ENCODE data around the gene SHISAL2A. TPM values are rescaled to one million over a fixed set of nuclear protein-coding genes. Genes with fewer than 3 reads are reported as not detected.

Gene SHISAL2A
- total RNA-seq, 1 experiment from 2014 or later = 0.26 TPM

DNA sequence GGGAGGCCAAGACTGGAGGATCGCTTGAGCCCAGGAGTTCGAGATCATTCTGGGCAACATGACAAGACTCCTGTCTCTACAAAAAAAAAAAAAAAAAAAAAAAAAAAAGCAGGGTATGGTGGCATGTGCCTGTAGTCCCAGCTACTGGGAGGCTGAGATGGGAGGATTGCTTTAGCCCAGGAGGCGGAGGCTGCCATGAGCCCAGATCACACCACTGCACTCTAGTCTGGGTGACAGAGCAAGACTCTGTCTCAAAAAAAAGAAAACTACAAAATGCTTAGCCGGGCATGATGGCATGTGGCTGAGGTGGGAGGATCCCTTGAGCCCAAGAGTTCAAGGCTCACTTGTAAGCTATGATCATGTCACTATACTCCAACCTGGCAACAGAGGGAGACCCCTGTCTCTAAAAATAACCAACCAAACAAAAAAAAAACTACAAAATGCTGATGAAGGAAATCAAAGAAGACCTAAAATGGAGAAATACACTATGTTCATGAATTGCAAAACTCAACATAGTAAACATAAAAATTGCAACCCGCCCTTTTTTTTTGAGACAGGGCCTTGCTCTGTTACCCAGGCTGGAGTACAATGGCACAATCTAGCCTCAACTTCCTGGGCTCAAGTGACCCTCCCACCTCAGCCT, 20.4 kb downstream of the SHISAL2A start:
- TF ChIP-seq, protein P1, sequence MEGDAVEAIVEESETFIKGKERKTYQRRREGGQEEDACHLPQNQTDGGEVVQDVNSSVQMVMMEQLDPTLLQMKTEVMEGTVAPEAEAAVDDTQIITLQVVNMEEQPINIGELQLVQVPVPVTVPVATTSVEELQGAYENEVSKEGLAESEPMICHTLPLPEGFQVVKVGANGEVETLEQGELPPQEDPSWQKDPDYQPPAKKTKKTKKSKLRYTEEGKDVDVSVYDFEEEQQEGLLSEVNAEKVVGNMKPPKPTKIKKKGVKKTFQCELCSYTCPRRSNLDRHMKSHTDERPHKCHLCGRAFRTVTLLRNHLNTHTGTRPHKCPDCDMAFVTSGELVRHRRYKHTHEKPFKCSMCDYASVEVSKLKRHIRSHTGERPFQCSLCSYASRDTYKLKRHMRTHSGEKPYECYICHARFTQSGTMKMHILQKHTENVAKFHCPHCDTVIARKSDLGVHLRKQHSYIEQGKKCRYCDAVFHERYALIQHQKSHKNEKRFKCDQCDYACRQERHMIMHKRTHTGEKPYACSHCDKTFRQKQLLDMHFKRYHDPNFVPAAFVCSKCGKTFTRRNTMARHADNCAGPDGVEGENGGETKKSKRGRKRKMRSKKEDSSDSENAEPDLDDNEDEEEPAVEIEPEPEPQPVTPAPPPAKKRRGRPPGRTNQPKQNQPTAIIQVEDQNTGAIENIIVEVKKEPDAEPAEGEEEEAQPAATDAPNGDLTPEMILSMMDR (IDR thresholded peaks at IDR 0.05; ENCODE audit: unreplicated experiment) = no peak
- Mint-ChIP-seq H3K27me3 (ENCODE audit: insufficient read depth, unreplicated experiment) (no peaks in the 10 kb centered on the region), H3K4me3 (ENCODE audit: unreplicated experiment) (no peak overlapping the region), H3K36me3 (ENCODE audit: insufficient read depth, unreplicated experiment) (no peaks in the 10 kb centered on the region), H3K27ac (ENCODE audit: low read depth, unreplicated experiment) (peak overlapping the region; percentile 12), H3K9me3 (ENCODE audit: unreplicated experiment) (no peaks in the 10 kb centered on the region), H3K4me1 (ENCODE audit: insufficient read depth, unreplicated experiment) (peaks cover 12% of the 10 kb centered on the region)
- DNase-seq (ENCODE audit: unreplicated experiment) = no peak
- BruUV-seq (replicated peaks) = no TSS peak
- intact Hi-C loops (cut with micrococcal nuclease) = no loop called here
- ChIA-PET POLR2A (interaction anchor here (1.3 kb wide), 1 partner anchor 102 kb away, joined by 5 read pairs; no protein-coding TSS in a partner anchor), CTCF (interaction anchor here (0.6 to 1.3 kb wide), 2 partner anchors 26 to 84 kb away, joined by 3 read pairs; no protein-coding TSS in a partner anchor)

DNA sequence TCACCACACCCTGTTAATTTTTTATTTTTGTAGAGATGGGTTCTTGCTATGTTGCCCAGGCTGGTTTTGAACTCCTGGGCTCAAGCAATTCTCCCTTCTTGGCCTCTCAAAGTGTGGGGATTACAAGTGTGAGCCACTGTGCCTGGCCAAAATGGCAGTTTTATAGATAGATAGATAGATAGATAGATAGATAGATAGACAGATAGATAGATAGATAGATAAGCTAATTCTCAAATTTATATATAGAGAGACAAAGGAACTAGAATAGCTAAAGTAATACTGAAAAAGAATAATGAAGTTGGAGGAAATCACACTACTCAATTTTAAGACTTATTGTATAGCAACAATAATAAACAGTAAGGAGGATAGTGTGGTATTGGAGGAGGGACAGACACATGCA, 21.1 kb downstream of the SHISAL2A start:
- Mint-ChIP-seq H3K36me3 (ENCODE audit: insufficient read depth, unreplicated experiment) (no peaks in the 10 kb centered on the region), H3K9me3 (ENCODE audit: unreplicated experiment) (no peaks in the 10 kb centered on the region), H3K27me3 (ENCODE audit: insufficient read depth, unreplicated experiment) (no peaks in the 10 kb centered on the region), H3K4me3 (ENCODE audit: unreplicated experiment) (no peak overlapping the region), H3K27ac (ENCODE audit: low read depth, unreplicated experiment) (no peak overlapping the region), H3K4me1 (ENCODE audit: insufficient read depth, unreplicated experiment) (peaks cover 20% of the 10 kb centered on the region)
- ChIA-PET CTCF (interaction anchor here (0.6 kb wide), 1 partner anchor 85 kb away, joined by 3 read pairs; no protein-coding TSS in a partner anchor), POLR2A (interaction anchor here (0.6 kb wide), 1 partner anchor 130 kb away, joined by 4 read pairs; no protein-coding TSS in a partner anchor)
- TF ChIP-seq, protein P1 (IDR thresholded peaks at IDR 0.05; ENCODE audit: unreplicated experiment) = no peak
- no TSS peak for BruUV-seq (replicated peaks)
- DNase-seq (ENCODE audit: unreplicated experiment) = no peak
- intact Hi-C loops (cut with micrococcal nuclease) = no loop called here

DNA sequence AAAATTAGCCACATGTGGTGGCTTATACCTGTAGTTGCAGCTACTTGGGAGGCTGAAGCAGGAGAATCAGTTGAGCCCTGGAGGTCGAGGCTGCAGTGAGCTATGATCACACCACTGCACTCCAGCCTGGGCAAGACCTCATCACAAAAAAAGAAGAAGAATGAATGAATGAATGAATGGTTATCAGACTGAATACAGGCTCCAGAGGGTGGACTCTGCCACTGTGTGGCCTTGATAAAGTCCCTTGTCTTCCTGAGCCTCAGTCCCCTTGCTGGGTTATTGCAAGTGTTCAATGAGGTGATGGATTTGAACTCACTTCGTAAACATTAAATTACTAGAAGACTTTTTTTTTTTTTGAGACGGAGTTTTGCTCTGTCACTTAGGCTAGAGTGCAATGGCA, 24.7 kb downstream of the SHISAL2A start:
- Mint-ChIP-seq H3K4me3 (ENCODE audit: unreplicated experiment) (no peak overlapping the region), H3K36me3 (ENCODE audit: insufficient read depth, unreplicated experiment) (peaks cover 5% of the 10 kb centered on the region), H3K27me3 (ENCODE audit: insufficient read depth, unreplicated experiment) (no peaks in the 10 kb centered on the region), H3K9me3 (ENCODE audit: unreplicated experiment) (no peaks in the 10 kb centered on the region), H3K27ac (ENCODE audit: low read depth, unreplicated experiment) (no peak overlapping the region), H3K4me1 (ENCODE audit: insufficient read depth, unreplicated experiment) (peaks cover 40% of the 10 kb centered on the region)
- TF ChIP-seq, protein P1 (IDR thresholded peaks at IDR 0.05; ENCODE audit: unreplicated experiment) = no peak
- intact Hi-C loops (cut with micrococcal nuclease) = loop anchor here (2.0 kb wide), 1 partner anchor 105 kb away; the partner anchor contains the start of gene TUT4
- ChIA-PET CTCF (interaction anchor here (1.4 kb wide), 1 partner anchor 79 kb away, joined by 3 read pairs; no protein-coding TSS in a partner anchor), POLR2A (interaction anchor here (0.6 to 4.1 kb wide), 6 partner anchors 7 to 270 kb away, joined by 3 to 34 read pairs (median 22); no protein-coding TSS in a partner anchor)
- no peak for DNase-seq (ENCODE audit: unreplicated experiment)
- no TSS peak for BruUV-seq (replicated peaks)

DNA sequence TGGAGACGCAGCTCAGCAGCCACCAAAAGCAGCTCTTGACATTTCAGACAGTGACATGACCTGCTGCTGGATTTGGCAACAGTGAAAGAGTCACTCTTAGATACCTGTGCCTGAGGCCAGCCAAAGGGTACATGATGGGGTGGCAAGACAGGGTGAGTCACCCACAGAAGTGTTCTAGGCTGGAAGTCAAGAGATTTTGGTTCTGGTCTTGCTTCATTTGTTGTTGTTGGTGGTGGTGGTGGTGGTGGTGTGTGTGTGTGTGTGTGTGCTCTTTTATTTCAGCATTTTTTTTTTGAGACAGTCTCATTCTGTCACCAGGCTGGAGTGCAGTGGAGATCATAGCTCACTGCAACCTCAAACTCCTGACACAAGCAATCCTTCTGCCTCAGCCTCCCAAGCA, 25.8 kb downstream of the SHISAL2A start:
- DNase-seq (ENCODE audit: unreplicated experiment) = peak; percentile 94

More for the DNA sequence above, 25.8 kb downstream of the SHISAL2A start:
- peak overlapping the region; percentile 18 for H3K4me3 Mint-ChIP-seq (ENCODE audit: unreplicated experiment)
- H3K36me3 Mint-ChIP-seq (ENCODE audit: insufficient read depth, unreplicated experiment) = peaks cover 5% of the 10 kb centered on the region
- intact Hi-C loops (cut with micrococcal nuclease) = loop anchor here (2.0 kb wide), 1 partner anchor 106 kb away; the partner anchor contains the start of gene TUT4
- H3K9me3 Mint-ChIP-seq (ENCODE audit: unreplicated experiment) = no peaks in the 10 kb centered on the region
- BruUV-seq (replicated peaks) = no TSS peak
- H3K27me3 Mint-ChIP-seq (ENCODE audit: insufficient read depth, unreplicated experiment) = no peaks in the 10 kb centered on the region
- POLR2A ChIA-PET = interaction anchor here (0.7 to 13.1 kb wide), 19 partner anchors 9 to 253 kb away, joined by 3 to 284 read pairs (median 5); partner anchors contain the start of gene TUT4
- TF ChIP-seq, protein P1 (IDR thresholded peaks at IDR 0.05; ENCODE audit: unreplicated experiment) = no peak
- H3K27ac Mint-ChIP-seq (ENCODE audit: low read depth, unreplicated experiment) = peak overlapping the region; percentile 90
- H3K4me1 Mint-ChIP-seq (ENCODE audit: insufficient read depth, unreplicated experiment) = peaks cover 47% of the 10 kb centered on the region
- CTCF ChIA-PET = interaction anchor here (0.7 to 1.4 kb wide), 3 partner anchors 10 to 82 kb away, joined by 3 to 9 read pairs (median 3); no protein-coding TSS in a partner anchor
